ENCODE measurements around the gene CSF2RB.

Gene CSF2RB

DNA sequence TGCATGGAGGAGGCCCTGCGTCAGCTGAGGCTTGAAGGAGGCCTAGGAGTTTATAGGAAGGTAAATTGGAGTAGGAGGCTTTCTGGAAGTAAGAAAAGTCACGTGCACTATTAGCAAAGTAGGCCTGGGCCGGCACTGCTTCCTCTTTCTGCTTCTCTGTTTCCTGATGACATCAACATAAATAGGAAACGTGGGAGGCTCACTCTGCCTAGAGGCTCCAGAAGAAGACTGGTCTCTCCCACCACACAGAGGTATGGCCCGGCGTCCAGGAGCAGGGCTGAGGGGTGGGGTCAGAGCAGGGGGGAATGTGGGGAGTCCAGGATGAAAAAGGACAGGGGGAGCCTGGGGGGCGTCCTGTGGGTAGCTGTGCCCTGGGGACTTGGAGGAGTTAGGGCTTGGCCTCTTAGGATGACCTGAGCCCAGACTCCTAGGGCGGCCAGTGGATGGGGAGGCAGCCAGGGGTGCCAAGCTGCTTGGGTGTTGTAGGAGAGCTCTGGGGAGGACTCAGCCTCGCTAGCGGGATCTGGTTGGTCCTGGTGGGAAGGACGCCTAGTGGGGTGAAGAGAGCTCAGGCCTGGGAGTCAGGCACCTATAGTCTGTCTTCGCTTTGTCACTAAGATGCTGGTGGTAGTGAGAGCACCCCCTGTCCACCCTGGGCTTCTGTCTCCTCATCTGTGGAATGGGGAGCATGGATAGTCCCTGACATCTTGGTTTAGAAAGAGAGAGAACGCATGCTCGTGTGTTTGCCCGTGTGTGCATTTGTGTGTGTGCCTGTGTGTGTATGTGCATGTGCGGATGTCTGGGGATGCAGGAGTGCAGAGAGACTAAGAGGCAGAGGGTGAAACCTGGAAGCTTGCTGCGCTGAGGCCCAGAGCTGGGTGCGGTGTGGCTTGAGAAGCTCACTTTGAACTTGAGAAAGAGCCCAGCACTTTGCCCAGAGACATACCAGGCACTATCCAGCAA lies at the start of gene CSF2RB:
CSF2RB (plus strand) TSS at position 202 of the 963 bp plus-strand sequence. CDS start 8,580 bp downstream, outside the sequence.
- in situ Hi-C loops (cut with MboI; ENCODE audit: low pct_unique_long_range_greater_than_20kb, low sequenced_read_pairs), result no loop called here
- DNase-seq, result peak; percentile 91

DNA sequence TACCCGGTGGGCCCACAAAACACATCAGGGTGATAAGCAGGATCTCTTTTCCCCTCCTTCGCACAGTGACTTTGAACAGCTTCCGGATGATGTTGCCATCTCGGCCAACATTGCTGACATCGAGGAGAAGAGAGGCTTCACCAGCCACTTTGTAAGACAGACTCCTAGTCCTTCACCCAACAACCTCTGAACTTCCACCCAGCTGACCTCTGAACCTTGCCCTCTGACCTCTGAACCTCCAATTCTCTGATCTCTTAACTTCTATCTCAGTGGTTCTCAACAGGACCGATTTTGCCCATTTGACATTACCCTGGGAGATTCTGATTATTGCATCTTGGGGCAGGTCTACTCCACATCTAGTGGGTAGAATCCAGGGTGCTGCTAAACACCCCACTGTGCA lies 49.4 kb upstream of the CSF2RB start:
- DNase-seq, result no peak
- in situ Hi-C loops (cut with MboI; ENCODE audit: low pct_unique_long_range_greater_than_20kb, low sequenced_read_pairs), result no loop called here

DNA sequence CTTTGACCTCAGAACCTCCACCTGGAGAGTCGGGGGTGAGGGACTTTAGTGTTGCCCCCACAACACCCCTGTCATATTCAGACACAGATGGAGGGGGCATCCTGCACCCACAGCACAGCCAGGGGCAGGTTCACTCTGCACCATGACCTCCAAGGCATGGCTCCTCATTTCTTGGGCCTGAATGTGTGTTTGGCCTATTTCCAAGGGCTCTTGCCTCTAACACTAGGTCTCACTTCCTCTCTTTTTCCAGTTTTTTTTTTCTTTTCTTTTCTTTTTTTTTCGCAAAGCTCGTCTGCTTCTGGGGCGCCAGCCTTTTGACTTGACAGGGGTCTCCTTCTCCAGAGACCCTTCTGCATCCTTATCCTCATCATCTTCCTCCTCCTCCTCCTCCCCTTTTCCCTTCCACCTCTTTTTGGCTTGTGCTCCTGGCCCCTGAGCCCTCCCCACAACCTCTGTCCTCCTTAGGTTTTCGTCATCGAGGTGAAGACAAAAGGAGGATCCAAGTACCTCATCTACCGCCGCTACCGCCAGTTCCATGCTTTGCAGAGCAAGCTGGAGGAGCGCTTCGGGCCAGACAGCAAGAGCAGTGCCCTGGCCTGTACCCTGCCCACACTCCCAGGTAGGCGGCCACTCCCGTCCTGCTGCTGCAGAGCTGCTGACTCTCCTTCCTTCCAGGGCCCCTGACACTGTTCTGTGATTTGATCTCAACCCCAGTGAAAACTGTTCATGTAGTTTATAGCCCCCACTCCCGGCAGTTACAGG lies 48.8 kb upstream of the CSF2RB start:
- no peak for DNase-seq

DNA sequence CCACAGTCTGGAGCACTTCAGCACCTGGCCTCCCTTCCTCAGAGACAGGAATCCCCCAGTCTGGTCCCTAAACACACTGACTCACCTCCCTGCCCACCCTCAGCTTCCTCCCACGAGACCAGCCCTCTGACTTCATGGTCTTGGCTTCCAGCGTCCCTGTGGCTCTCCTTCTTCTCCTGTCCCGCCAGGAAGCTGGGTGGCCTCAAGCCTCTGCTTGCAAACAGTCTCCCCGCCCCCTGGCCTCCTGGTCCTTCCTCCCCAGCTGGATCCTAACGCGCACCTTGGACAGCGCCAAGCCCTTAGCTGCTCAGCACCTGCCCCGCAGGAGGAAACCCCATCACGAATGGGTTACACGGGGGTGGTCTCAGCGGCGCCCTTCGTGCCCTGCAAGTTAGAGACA lies 48.1 kb upstream of the CSF2RB start:
- no peak for DNase-seq
- in situ Hi-C loops (cut with MboI; ENCODE audit: low pct_unique_long_range_greater_than_20kb, low sequenced_read_pairs), result no loop called here

More for the DNA sequence above, 48.8 kb upstream of the CSF2RB start:
- in situ Hi-C loops (cut with MboI; ENCODE audit: low pct_unique_long_range_greater_than_20kb, low sequenced_read_pairs), result no loop called here

DNA sequence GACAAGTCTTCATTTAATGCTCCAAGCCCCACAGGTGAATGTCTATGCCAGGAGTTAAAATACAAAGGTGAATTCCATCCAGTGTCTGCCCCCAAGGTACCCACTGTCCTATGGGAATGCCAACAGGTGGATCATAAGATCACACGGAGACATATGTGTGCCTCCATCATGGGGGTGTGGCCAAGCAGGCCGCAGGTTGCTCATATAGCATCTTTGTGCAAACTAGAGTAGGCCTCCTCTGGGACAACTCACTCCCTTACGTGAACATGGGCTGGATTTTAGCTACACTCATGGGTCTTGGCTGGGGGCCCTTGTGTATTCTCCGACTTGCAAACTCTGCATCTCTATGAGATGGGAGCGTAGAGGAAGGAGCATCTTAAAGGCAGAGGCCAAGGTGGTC lies 45.7 kb upstream of the CSF2RB start:
- no peak for DNase-seq
- in situ Hi-C loops (cut with MboI; ENCODE audit: low pct_unique_long_range_greater_than_20kb, low sequenced_read_pairs), result no loop called here

DNA sequence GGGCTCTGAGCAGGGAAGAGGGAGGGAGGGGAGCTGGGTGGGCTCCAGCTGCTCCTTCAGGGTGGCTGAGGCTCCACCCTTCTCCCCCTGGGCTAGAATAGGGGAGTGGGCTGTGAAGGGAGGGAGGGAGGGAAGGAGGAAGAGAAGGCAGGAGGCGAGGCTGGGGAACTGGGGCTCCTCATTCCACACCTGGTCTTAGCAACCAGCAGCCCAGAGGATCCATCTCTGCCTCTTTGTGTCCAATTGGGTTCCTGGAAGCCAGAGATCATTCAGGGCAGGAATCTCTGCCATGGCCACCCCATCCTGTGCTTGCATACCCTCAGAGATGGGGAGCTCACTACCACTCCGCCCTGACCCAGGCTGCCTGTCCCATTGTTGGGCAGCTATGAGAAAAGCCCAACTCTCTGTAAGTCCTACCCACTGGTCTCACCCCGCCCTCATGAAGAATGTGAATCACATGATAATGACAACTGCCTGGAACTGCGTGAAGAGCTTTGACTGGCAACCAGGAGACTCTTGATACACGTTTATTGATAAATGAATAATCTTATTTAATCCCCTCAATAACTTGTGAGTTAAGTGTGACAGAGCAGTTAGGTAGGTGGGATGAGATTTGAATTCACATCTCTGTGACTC lies 44.8 kb upstream of the CSF2RB start:
- DNase-seq, result no peak
- in situ Hi-C loops (cut with MboI; ENCODE audit: low pct_unique_long_range_greater_than_20kb, low sequenced_read_pairs), result no loop called here

DNA sequence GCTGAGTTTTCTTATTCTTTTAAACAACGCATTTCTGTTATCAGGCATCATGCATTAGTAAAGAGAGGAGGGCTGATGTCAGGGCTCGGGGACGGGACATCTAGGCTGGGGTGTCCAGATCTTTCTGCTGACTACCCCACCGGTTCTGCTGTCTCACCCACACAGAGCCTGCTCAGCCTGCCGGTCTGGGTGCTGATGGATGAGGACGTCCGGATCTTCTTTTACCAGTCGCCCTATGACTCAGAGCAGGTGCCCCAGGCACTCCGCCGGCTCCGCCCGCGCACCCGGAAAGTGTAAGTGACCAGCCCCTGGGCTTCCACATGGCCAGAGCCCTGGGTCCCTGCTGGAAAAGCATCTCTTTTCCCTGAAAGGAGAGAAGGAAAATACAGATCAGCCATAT lies 43.2 kb upstream of the CSF2RB start:
- in situ Hi-C loops (cut with MboI; ENCODE audit: low pct_unique_long_range_greater_than_20kb, low sequenced_read_pairs), result no loop called here
- DNase-seq, result no peak

DNA sequence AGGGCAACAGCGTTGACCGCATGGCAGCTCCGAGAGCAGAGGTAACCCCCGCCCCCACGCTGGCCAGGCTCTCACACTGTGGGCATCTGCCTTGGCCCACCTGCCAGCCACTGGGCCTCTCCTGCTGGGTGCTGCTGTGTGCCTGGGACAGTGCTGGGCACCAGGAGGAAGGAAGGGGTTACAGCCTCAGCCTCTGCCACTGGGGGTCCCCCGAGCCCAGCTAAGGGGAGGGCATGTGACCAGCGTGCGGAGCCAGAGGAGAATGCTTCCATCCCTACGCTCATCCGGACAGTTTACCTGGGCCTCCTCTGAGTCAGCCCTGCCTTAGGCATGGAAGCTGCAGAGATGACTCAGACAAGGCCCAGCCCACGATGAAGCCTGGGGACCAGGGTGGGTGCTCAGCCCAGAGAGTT lies 41.8 kb upstream of the CSF2RB start:
- no peak for DNase-seq
- in situ Hi-C loops (cut with MboI; ENCODE audit: low pct_unique_long_range_greater_than_20kb, low sequenced_read_pairs), result no loop called here

DNA sequence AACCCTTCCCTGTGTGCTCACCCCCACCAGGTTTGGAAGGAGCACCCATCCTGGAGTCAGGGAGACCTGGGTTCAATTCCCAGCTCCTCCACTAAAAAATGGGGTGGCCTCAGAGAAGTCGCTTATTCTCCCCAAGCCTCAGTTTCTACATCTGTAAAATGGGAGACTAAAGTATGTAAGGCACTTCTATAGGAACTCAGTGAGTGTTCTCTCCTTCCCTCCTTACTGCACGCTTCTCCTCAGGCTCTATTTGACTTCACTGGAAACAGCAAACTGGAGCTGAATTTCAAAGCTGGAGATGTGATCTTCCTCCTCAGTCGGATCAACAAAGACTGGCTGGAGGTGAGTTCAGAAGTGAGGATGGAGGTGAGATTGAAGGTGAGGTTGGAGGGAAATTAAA lies 41.3 kb upstream of the CSF2RB start:
- DNase-seq, result no peak
- in situ Hi-C loops (cut with MboI; ENCODE audit: low pct_unique_long_range_greater_than_20kb, low sequenced_read_pairs), result no loop called here

DNA sequence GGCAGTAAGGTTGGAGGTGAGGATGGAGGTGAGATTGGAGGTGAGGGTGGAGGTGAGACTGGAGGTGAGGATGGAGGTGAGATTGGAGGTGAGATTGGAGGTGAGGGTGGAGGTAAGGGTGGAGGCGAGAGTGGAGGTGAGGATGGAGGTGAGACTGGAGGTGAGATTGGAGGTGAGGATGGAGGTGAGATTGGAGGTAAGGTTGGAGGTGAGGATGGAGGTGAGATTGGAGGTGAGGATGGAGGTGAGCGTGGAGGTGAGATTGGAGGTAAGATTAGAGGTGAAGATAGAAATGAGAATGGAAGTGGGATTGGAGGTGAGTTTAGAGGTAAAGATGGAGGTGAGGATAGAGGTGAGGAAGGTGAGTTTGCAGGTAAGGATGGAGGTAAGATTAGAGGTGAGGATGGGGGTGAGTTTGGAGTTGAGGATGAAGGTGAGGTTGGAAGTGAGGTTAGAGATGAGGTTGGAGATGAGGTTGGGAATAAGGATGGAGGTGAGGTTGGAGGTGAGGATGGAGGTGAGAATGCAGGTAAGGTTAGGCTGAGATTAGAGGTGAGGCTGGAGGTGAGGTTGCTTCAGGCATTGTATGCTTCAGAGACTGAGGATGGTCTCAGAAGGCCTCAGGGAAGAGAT lies 40.4 kb upstream of the CSF2RB start:
- DNase-seq, result no peak
- in situ Hi-C loops (cut with MboI; ENCODE audit: low pct_unique_long_range_greater_than_20kb, low sequenced_read_pairs), result no loop called here

DNA sequence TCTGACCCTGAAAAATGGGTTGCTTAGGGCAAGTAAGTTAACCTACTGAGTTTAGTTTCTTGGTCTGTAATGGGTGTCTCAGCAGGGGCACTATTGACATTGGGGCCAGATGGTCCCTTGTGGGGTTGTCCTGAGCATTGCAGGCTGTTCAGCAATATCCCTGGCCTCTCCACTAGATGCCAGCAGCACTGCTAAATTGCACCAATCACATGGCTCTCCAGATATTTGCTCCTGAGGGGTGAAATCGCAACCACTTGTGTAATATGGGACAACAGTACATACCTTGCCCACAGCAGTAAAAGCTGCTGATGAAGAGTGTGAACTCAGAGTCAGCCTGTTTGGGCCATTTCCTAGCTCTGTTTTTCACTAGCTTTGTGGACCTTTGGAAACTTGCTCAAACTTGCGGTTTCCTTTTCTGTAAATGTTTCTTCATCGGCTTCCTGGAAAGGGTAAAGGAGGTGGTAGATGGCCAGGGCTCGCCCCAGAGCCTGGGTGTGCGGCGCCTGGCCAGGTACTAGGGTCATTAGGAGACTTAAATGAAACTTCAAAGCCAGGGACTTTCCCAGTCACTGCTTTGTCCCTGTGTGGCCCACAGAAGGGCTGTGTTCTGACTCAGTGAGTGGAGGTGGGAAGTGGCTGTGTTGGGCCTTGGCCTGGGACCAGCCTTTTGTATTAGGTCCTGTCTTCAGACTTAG lies 39.7 kb upstream of the CSF2RB start:
- peak; percentile 48 for DNase-seq
- in situ Hi-C loops (cut with MboI; ENCODE audit: low pct_unique_long_range_greater_than_20kb, low sequenced_read_pairs), result no loop called here

DNA sequence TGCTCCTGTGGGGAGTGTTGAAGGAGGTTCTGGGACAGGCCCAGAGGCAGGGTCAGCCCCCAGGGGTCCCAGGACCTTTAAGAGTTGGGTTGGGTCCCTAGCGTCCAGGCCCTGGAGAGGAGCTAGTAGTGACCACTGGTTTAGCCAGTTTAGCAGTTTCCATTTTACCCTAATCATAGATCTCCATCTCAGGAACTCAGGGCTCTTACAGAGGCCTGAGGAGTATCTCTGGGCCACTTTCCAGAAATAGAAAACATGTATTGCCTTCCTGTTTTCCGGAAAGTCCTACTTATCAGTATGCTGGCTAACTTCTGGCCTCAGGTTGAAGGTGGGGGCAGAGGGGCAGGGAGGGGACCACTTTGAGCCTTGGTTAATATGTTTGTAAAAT lies 39.1 kb upstream of the CSF2RB start:
- in situ Hi-C loops (cut with MboI; ENCODE audit: low pct_unique_long_range_greater_than_20kb, low sequenced_read_pairs), result no loop called here
- DNase-seq, result no peak

DNA sequence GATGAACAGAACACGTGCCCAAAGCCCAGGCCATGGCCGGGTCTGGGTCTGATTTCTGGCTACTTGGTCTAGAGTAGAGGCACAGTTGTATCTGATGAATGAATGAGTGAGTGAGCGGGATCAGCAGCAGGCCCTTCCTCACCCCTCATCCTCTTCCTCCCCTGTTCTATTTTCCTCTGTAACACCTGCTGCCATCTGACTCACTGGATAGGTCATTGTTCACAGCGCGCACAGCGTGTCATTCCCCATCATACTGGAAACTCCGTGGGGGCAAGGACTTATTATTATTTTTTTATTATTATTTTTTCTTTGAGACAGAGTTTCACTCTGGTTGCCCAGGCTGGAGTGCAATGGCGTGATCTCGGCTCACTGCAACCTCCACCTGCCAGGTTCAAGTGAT lies 38.7 kb upstream of the CSF2RB start:
- in situ Hi-C loops (cut with MboI; ENCODE audit: low pct_unique_long_range_greater_than_20kb, low sequenced_read_pairs), result no loop called here
- no peak for DNase-seq

DNA sequence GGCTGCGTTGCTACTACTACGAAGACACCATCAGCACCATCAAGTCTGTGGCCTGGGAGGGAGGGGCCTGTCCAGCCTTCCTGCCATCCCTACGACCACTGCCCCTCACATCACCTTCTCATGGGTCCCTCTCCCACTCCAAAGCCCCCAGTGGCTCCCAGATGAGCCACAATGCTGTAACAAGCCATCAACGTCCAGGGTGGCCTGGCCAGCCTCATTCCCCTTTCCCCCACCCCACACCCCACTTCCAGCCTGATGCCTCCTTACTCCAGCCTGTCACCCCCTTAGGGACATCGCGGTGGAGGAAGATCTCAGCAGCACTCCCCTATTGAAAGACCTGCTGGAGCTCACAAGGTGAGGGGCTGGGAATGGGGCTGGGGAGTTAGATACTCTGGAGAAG lies 37.7 kb upstream of the CSF2RB start:
- no peak for DNase-seq
- in situ Hi-C loops (cut with MboI; ENCODE audit: low pct_unique_long_range_greater_than_20kb, low sequenced_read_pairs), result no loop called here

DNA sequence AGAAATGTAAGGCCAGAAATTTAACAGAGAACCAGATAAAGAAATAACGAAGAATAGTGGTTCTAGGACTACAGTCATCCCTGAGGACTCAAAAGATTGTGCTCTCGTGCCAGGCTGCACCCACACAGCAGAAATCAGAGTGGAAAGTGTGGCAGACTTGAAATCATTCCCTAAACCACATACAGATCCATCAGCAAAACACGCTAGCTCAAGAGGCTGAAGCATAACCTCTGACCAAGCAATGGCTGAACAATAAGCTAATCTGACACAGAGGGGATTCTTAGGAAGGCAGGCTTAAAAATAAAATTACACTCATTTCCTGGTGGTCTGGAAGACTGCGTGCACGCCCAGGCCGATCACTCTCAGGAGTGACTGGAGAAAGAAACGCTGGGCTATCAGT lies 33.7 kb upstream of the CSF2RB start:
- in situ Hi-C loops (cut with MboI; ENCODE audit: low pct_unique_long_range_greater_than_20kb, low sequenced_read_pairs), result no loop called here

DNA sequence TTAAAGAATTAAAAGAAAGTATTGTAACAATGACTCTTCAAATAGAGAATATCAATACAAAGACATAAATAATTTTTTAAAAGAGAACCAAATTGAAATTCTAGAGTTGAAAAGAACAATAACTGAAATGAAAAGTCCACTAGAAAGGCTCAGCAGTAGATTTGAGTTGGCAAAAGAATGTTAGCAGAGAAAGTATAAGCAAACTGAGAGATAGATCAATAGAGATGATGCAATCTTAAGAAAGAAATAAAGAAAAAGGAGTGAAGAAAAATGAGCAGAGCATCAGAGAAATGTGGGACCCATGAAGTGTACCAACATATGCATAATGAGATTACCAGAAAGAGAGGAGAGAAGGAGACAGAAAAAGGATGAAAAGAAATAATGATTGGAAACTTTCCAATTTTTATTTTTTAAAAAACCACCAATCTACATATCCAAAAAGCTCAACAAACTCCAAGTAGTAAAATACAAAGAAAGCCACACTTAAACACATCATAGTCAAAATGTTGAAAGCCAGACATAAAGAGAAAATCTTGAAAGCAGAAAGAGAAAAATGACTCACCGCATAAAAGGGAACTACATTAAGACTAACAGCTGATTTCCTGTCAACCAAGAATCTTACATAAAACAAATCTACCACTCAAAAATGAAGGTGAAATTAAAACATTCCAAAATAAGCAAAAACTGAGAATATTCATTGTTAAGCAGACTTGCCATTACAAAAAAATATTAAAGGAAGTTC lies 31.8 kb upstream of the CSF2RB start:
- in situ Hi-C loops (cut with MboI; ENCODE audit: low pct_unique_long_range_greater_than_20kb, low sequenced_read_pairs), result no loop called here
- peak; percentile 48 for DNase-seq

More for the DNA sequence above, 33.7 kb upstream of the CSF2RB start:
- no peak for DNase-seq

DNA sequence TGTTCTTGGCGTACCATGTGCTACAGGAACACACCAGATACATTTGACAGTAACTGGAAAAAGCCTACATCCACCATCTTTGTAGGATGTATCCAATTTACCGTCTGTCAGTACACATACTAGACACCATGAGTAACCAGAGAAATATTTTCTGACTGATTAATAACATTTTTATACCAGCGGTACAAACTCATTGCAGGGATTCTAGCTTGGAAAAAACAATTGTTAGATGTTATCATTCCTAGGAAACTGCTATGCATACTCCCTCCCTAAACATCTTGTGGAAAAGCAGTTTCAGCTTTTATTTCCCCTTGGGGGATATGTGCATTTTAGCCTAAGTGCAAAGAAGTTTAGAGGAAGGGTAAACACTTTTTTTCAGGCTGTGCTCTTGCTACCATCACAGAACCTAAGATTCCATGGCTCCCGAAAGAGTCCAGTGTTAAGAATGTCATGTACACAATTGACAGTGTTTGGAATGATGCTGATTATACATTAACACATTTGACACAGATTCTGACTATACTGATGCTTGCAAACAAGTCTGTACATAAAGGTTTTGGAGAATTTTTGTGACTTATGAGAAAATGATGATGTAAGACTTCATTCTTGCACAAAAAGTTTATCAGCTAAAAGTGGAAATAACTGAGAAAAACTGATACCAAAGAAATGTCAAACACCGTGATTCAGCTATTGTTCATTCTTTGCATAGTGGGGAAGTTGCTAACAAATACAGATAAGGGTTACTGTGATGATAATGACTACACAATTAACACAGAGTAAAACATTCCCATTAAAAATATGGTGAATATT lies 28.9 kb upstream of the CSF2RB start:
- no peak for DNase-seq
- in situ Hi-C loops (cut with MboI; ENCODE audit: low pct_unique_long_range_greater_than_20kb, low sequenced_read_pairs), result no loop called here

All from KBM-7 (cell line).